Left lung (tissue), 10 donors: Measurements from ENCODE around the gene FERD3L. TPM values are rescaled to one million over a fixed set of nuclear protein-coding genes. Genes with fewer than 3 reads are reported as not detected.

ENCODE experiments used
- ATAC-seq: fragments of 200-7000 bp; cut with Tn5 transposase; one replicate; pipeline ENCODE4 v1.9.1; 2020; ENCODE audit warnings: moderate library complexity
- DNase-seq, 4 donors: peaks; one replicate each; pipeline ENCODE4 v3.0.0-alpha.2; 2013 to 2020
- H3K27ac ChIP-seq, 2 donors: fragments of 200-600 bp; sonication (generic) in 1 of 2; one replicate each; pipeline versions ENCODE4 v1.5.0 to v1.8.0; 2020 to 2021
- H3K27me3 ChIP-seq, 2 donors: fragments of 200-600 bp; sonication (generic) in 1 of 2; one replicate each; pipeline versions ENCODE4 v1.5.0 to v1.8.0; 2020 to 2021
- H3K36me3 ChIP-seq, 2 donors: fragments of 200-600 bp; sonication (generic) in 1 of 2; one replicate each; pipeline versions ENCODE4 v1.5.0 to v1.8.0; 2020 to 2021
- H3K4me1 ChIP-seq, 2 donors: fragments of 200-600 bp; one replicate each; pipeline ENCODE4 v1.8.0; 2021
- H3K4me3 ChIP-seq, 2 donors: fragments of 200-600 bp; sonication (generic) in 1 of 2; one replicate each; pipeline versions ENCODE4 v1.5.0 to v1.8.0; 2020 to 2021; ENCODE audit warnings: mild to moderate bottlenecking in 1 of 2
- H3K9me3 ChIP-seq, 2 donors: fragments of 200-600 bp; sonication (generic) in 1 of 2; one replicate each; pipeline versions ENCODE4 v1.5.0 to v1.8.0; 2020 to 2021
- CTCF ChIP-seq, 2 donors: fragments of 200-600 bp; sonication (generic) in 1 of 2; IDR thresholded peaks; one replicate each; pipeline versions ENCODE4 v1.5.0 to v1.8.0; 2021; ENCODE audit warnings: antibody characterized with exemption in 2 of 2
- intact Hi-C, 2 donors: fragments of 100-400 bp; cut with DNase I; formaldehyde crosslinking; loops; one replicate each; pipeline versions ENCODE4 v1.11.2 to v1.14.2; 2022
- polyA plus RNA-seq, 6 donors: library from polyadenylated mRNA; unstranded; fragments of 120-200 nt; gene quantifications; one replicate each; pipeline ENCODE4 v1.2.1, GENCODE V29; 2013; ENCODE audit not compliant: insufficient read length in 6 of 6
- total RNA-seq, 2 donors: library from RNA; stranded (reverse); fragmentation: NEBNext Ultra II Directional; extraction: Animal tissue kit (Norgen Biotek cat#: 25700); gene quantifications; one replicate each; pipeline ENCODE4 v1.2.1, GENCODE V29; 2021
- donor health status: DM: no; HTN: yes; CAD: no.
- donor health status: DM: no; HTN: no; CAD: no.

FERD3L gene
- total and polyA plus RNA-seq, 8 donors: not detected

GRCh38 chr7:19105546-19105945, 39.7 kb downstream of the FERD3L start:
- TF ChIP-seq CTCF (IDR thresholded peaks at IDR 0.05): no peak
- no peak overlapping the region for H3K4me3 ChIP-seq
- no peaks in the 10 kb centered on the region for H3K9me3 ChIP-seq
- DNase-seq (no peak), ATAC-seq (no peak)
- intact Hi-C loops: no loop called here
- no peaks in the 10 kb centered on the region for H3K36me3 ChIP-seq
- peaks cover 5 to 14% of the 10 kb centered on the region in 2 donors for H3K4me1 ChIP-seq
- H3K27me3 ChIP-seq: peaks cover 73 to 100% of the 10 kb centered on the region in 2 donors
- no peak overlapping the region for H3K27ac ChIP-seq

- TF ChIP-seq CTCF (IDR thresholded peaks at IDR 0.05): no peak
- Histone ChIP-seq H3K27ac (no peak overlapping the region), H3K4me3 (no peak overlapping the region), H3K36me3 (no peaks in the 10 kb centered on the region), H3K4me1 (peaks cover 5 to 14% of the 10 kb centered on the region in 2 donors), H3K9me3 (no peaks in the 10 kb centered on the region), H3K27me3 (peaks cover 67 to 99% of the 10 kb centered on the region in 2 donors)
- DNase-seq (no peak), ATAC-seq (no peak)
- intact Hi-C loops: no loop called here
Measured at GRCh38 chr7:19104811-19105210, 40.4 kb downstream of the FERD3L start.

- ATAC-seq: no peak
- TF ChIP-seq CTCF (IDR thresholded peaks at IDR 0.05): no peak
- Histone ChIP-seq H3K4me3 (no peak overlapping the region), H3K27ac (no peak overlapping the region), H3K4me1 (peaks cover 5 to 14% of the 10 kb centered on the region in 2 donors), H3K9me3 (no peaks in the 10 kb centered on the region), H3K36me3 (no peaks in the 10 kb centered on the region), H3K27me3 (peaks cover 50 to 85% of the 10 kb centered on the region in 2 donors)
- no peak for DNase-seq
- intact Hi-C loops: no loop called here
Measured at GRCh38 chr7:19102884-19103283, 42.3 kb downstream of the FERD3L start.

GRCh38 chr7:19101909-19102308, 43.3 kb downstream of the FERD3L start:
- H3K36me3 ChIP-seq: no peaks in the 10 kb centered on the region
- H3K4me1 ChIP-seq: peaks cover 0 to 7% of the 10 kb centered on the region in 2 donors
- ATAC-seq: no peak
- TF ChIP-seq CTCF (IDR thresholded peaks at IDR 0.05): no peak
- DNase-seq: no peak
- intact Hi-C loops: no loop called here
- no peak overlapping the region for H3K27ac ChIP-seq
- H3K4me3 ChIP-seq: no peak overlapping the region
- H3K9me3 ChIP-seq: no peaks in the 10 kb centered on the region
- H3K27me3 ChIP-seq: peaks cover 40 to 80% of the 10 kb centered on the region in 2 donors

GRCh38 chr7:19101472-19101871, 43.7 kb downstream of the FERD3L start:
- Histone ChIP-seq H3K4me3 (no peak overlapping the region), H3K4me1 (peaks cover 0 to 4% of the 10 kb centered on the region in 2 donors), H3K9me3 (no peaks in the 10 kb centered on the region), H3K36me3 (no peaks in the 10 kb centered on the region), H3K27me3 (peaks cover 35 to 80% of the 10 kb centered on the region in 2 donors), H3K27ac (no peak overlapping the region)
- DNase-seq (no peak), ATAC-seq (no peak)
- intact Hi-C loops: no loop called here
- TF ChIP-seq CTCF (IDR thresholded peaks at IDR 0.05): no peak
